GM12878 (cell line): ENCODE data around the gene MITF. TPM values are rescaled to one million over a fixed set of nuclear protein-coding genes. Genes with fewer than 3 reads are reported as not detected.

ENCODE experiments used
- ATAC-seq: fragments of 200-7000 bp; cut with Tn5 transposase; 3 replicates; pipeline ENCODE4 v1.9.1; 2020; ENCODE audit warnings: mild to moderate bottlenecking, moderate library complexity
- BruUV-seq: library from RNA; stranded (reverse); fragments of 400-500 nt; replicated peaks from 2 replicates; lab custom pipeline; 2021; lab: Mats Ljungman, UMichigan
- CTCF ChIA-PET: fragments of 300-600 bp; sonication (Branson Sonifier 250); formaldehyde crosslinking; extraction: SDS; loops from one replicate; lab custom pipeline; 2021; ENCODE audit warnings: inconsistent platforms; lab: Yijun Ruan, JAX
- POLR2A ChIA-PET: fragments of 350-600 bp; formaldehyde crosslinking; extraction: SDS; loops from one replicate; lab custom pipeline; 2021; ENCODE audit warnings: inconsistent platforms; lab: Charles Lee
- RAD21 ChIA-PET: fragments of 300-600 bp; sonication (Branson Sonifier 250); formaldehyde crosslinking; loops from one replicate; lab custom pipeline; 2023; ENCODE audit warnings: antibody characterized with exemption; ENCODE audit not compliant: unreplicated experiment; lab: Charles Lee
- SMC1A ChIA-PET: fragments of 300-600 bp; sonication (Branson Sonifier 250); formaldehyde crosslinking; loops from one replicate; lab custom pipeline; 2023; ENCODE audit not compliant: unreplicated experiment, uncharacterized antibody; lab: Charles Lee
- DNase-seq: peaks from one replicate; pipeline ENCODE4 v3.0.0-alpha.2; 2011; ENCODE audit warnings: low read depth, low spot score
- FAIRE-seq: peaks from 3 replicates; lab custom pipeline; 2011; peaks lifted over from hg19 to GRCh38; lab: Jason Lieb, UNC
- H2AFZ ChIP-seq: 2 replicates; pipeline ENCODE4 v1.6.0; 2011; ENCODE audit warnings: low read depth, low read length, control low read depth; ENCODE audit not compliant: control insufficient read depth
- H3K27ac ChIP-seq: 2 replicates; pipeline ENCODE4 v1.5.1; 2011; ENCODE audit warnings: control low read depth; ENCODE audit not compliant: control insufficient read depth, insufficient read depth
- H3K27me3 ChIP-seq, 2 experiments: replicated peaks in 1 of 2; 2 replicates each; pipeline versions ENCODE4 v1.6.0 to v1.6.1; 2011; ENCODE audit warnings: low read length in 1 of 2; ENCODE audit not compliant: control insufficient read depth in 2 of 2, insufficient read depth in 2 of 2
- H3K36me3 ChIP-seq, 2 experiments: 2 replicates each; pipeline ENCODE4 v1.5.1; 2011; ENCODE audit warnings: low read length in 1 of 2; ENCODE audit not compliant: control insufficient read depth in 2 of 2, insufficient read depth in 2 of 2
- H3K4me1 ChIP-seq: 2 replicates; pipeline ENCODE4 v1.6.1; 2011; ENCODE audit warnings: mild to moderate bottlenecking, low read length, moderate library complexity, mixed read lengths; ENCODE audit not compliant: control insufficient read depth, insufficient read depth
- H3K4me2 ChIP-seq: 2 replicates; pipeline ENCODE4 v1.6.0; 2011; ENCODE audit warnings: control low read depth; ENCODE audit not compliant: control insufficient read depth, insufficient read depth
- H3K4me3 ChIP-seq: fragments of 200-600 bp; sonication (generic); 2 replicates; pipeline ENCODE4 v1.5.1; 2016
- H3K79me2 ChIP-seq: 2 replicates; pipeline ENCODE4 v1.6.0; 2011; ENCODE audit warnings: low read length; ENCODE audit not compliant: control insufficient read depth, insufficient read depth
- H3K9ac ChIP-seq: 2 replicates; pipeline ENCODE4 v1.8.0; 2011; ENCODE audit warnings: low read length, control low read depth, mixed read lengths; ENCODE audit not compliant: control insufficient read depth, insufficient read depth
- H3K9me3 ChIP-seq: replicated peaks from 3 replicates; pipeline ENCODE4 v1.5.1; 2011; ENCODE audit warnings: mild to moderate bottlenecking, low read length; ENCODE audit not compliant: control insufficient read depth, insufficient read depth
- H4K20me1 ChIP-seq: 2 replicates; pipeline ENCODE4 v1.6.0; 2011; ENCODE audit not compliant: control insufficient read depth, insufficient read depth
- BHLHE40 ChIP-seq, 2 experiments: fragments of 450-650 bp in 1 of 2; IDR thresholded peaks; 2 replicates each; pipeline ENCODE4 v1.6.1; 2011 to 2017; ENCODE audit warnings: low read depth in 2 of 2, borderline replicate concordance in 1 of 2, improper control_type of control experiment in 1 of 2, low read length in 1 of 2, mild to moderate bottlenecking in 1 of 2
- JUND ChIP-seq: IDR thresholded peaks from 2 replicates; pipeline ENCODE4 v1.6.1; 2012; ENCODE audit warnings: low read depth, mild to moderate bottlenecking, low read length, improper control_type of control experiment, moderate library complexity
- MTA3 ChIP-seq: IDR thresholded peaks from 2 replicates; pipeline ENCODE4 v1.6.1; 2012; ENCODE audit warnings: low read length, inconsistent platforms, borderline replicate concordance
- MXI1 ChIP-seq: fragments of 150-350 bp; IDR thresholded peaks from 2 replicates; pipeline ENCODE4 v1.6.1; 2011; ENCODE audit warnings: low read depth, mild to moderate bottlenecking, inconsistent platforms, low read length, improper control_type of control experiment
- SUPT20H ChIP-seq: IDR thresholded peaks from 2 replicates; pipeline ENCODE4 v1.6.1; 2011; ENCODE audit warnings: low read depth, mild to moderate bottlenecking, low read length, moderate library complexity, borderline replicate concordance; ENCODE audit not compliant: control insufficient read depth
- TBL1XR1 ChIP-seq: IDR thresholded peaks from 2 replicates; pipeline ENCODE4 v1.6.1; 2012; ENCODE audit warnings: low read depth, low read length, improper control_type of control experiment
- ZNF217 ChIP-seq: fragments of 450-650 bp; IDR thresholded peaks from 2 replicates; pipeline ENCODE4 v1.6.1; 2017; ENCODE audit warnings: antibody characterized with exemption, mild to moderate bottlenecking
- WGBS: methylation state at CpG from one replicate; pipeline ENCODE4 v1.1.6; 2016; ENCODE audit warnings: low lambda C conversion rate; ENCODE audit not compliant: insufficient replicate concordance, insufficient coverage; ENCODE audit errors: missing lambda C conversion rate; 5-methylcytosine and 5-hydroxymethylcytosine counted together
- in situ Hi-C: fragments of 300-500 bp; cut with MboI; formaldehyde crosslinking; loops from 9 replicates; pipeline ENCODE4 v1.14.3; 2018; ENCODE audit warnings: mixed read lengths
- intact Hi-C: fragments of 100-400 bp; cut with micrococcal nuclease; formaldehyde crosslinking; loops from one replicate; pipeline ENCODE4 v1.14.2; 2022; ENCODE audit not compliant: unreplicated experiment
- polyA plus RNA-seq, 11 experiments: library from polyadenylated mRNA; depleted of rRNA in 4 of 11; unstranded in 6 of 11; stranded (reverse) in 5 of 11; fragments of >200 nt; fragmentation: Nextera tagmentation in 4 of 11; fragmentation: Illumina TruSeq in 1 of 11; extraction: Ambion mirVana in 4 of 11; extraction: Trizol in 1 of 11; gene quantifications; 1 replicate in 1 of 11; 2 replicates in 10 of 11; pipeline versions ENCODE4 v1.2.1 to v1.2.3, GENCODE V29; 2011 to 2016; ENCODE audit warnings: inconsistent platforms in 2 of 11, missing spikeins in 2 of 11, low read depth in 1 of 11
- total RNA-seq, 4 experiments: library from RNA; depleted of rRNA in 3 of 4; stranded (reverse); fragments of >200 nt in 3 of 4; fragmentation: Illumina TruSeq in 1 of 4; extraction: Trizol in 1 of 4; gene quantifications; 2 replicates each; pipeline versions ENCODE4 v1.2.1 to v1.2.3, GENCODE V29; 2013 to 2021
- TF ChIP-seq, protein P1 (sequence below): fragments of 450-650 bp; IDR thresholded peaks from 2 replicates; pipeline ENCODE4 v1.6.1; 2016; ENCODE audit warnings: mild to moderate bottlenecking, moderate library complexity, borderline replicate concordance

Gene MITF
- total and polyA plus RNA-seq, 10 of the 15 experiments (the other 5 are each of a cell fraction or from before 2014, with no cell fraction given), result under 0.01 to 0.90 (median 0.06) TPM; not detected in 3

DNA sequence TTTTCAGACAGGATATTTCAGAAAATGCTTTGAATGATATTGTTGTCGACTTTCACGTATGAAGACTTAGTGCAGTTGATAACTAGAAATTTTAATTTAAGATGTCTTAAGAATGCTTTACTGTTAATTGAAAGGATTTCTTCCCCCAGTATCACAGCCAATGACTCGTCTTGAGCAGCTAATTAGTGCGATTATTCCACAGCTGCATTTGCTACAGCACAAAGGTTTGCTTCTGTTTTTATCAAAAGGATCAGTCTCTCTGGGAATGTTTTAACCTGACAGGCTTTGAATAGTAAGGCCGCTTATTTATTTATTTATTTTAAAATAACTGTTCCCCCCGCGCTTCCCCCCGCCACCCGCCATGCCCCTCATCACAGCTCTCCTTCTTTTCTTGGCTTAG, 136.8 kb downstream of the MITF start (continued):
- TF ChIP-seq, protein P1, sequence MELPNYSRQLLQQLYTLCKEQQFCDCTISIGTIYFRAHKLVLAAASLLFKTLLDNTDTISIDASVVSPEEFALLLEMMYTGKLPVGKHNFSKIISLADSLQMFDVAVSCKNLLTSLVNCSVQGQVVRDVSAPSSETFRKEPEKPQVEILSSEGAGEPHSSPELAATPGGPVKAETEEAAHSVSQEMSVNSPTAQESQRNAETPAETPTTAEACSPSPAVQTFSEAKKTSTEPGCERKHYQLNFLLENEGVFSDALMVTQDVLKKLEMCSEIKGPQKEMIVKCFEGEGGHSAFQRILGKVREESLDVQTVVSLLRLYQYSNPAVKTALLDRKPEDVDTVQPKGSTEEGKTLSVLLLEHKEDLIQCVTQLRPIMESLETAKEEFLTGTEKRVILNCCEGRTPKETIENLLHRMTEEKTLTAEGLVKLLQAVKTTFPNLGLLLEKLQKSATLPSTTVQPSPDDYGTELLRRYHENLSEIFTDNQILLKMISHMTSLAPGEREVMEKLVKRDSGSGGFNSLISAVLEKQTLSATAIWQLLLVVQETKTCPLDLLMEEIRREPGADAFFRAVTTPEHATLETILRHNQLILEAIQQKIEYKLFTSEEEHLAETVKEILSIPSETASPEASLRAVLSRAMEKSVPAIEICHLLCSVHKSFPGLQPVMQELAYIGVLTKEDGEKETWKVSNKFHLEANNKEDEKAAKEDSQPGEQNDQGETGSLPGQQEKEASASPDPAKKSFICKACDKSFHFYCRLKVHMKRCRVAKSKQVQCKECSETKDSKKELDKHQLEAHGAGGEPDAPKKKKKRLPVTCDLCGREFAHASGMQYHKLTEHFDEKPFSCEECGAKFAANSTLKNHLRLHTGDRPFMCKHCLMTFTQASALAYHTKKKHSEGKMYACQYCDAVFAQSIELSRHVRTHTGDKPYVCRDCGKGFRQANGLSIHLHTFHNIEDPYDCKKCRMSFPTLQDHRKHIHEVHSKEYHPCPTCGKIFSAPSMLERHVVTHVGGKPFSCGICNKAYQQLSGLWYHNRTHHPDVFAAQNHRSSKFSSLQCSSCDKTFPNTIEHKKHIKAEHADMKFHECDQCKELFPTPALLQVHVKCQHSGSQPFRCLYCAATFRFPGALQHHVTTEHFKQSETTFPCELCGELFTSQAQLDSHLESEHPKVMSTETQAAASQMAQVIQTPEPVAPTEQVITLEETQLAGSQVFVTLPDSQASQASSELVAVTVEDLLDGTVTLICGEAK, result no peak
- TF ChIP-seq MTA3 (no peak), BHLHE40 (IDR thresholded peaks at IDR 0.05; ENCODE audit: borderline replicate concordance in 1 of 2, low read depth in 2 of 2, low read length in 1 of 2) (no peak), ZNF217 (no peak), MXI1 (no peak)
- TF ChIP-seq, all 136 proteins: peak for 0

DNA sequence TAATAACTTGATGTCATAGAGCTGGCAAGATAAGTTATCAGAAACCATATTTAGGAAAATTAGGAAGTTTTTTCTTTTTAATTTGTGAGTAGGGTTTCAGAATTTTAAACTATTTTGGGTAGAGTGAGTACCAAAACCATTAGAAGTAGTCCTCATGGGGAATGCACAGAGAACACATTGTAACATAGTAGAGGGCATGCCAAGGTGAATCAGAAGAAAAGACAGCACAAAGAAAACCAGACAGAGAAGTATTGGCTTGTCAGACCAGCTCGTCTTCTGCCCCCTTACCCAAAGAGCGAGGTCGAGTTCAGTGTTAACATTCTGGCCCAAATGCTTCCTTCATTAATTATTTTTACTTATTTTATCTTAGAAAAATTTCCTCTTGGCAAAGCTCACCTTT, 139.0 kb downstream of the MITF start:
- H3K4me2 ChIP-seq, result no peak overlapping the region
- DNase-seq (no peak), ATAC-seq (no peak), FAIRE-seq (no peak)
- H3K4me1 ChIP-seq, result no peaks in the 10 kb centered on the region
- ChIA-PET CTCF (no interaction called here), SMC1A (interaction anchor here (1.1 kb wide), 1 partner anchor 24 kb away, joined by 3 read pairs; no protein-coding TSS in a partner anchor), RAD21 (no interaction called here), POLR2A (interaction anchor here (0.6 kb wide), 1 partner anchor 23 kb away, joined by 5 read pairs; no protein-coding TSS in a partner anchor)
- BruUV-seq, result no TSS peak
- no peak overlapping the region for H2AFZ ChIP-seq
- intact Hi-C loops, result no loop called here
- in situ Hi-C loops, result no loop called here
- no peaks in the 10 kb centered on the region; a peak in 1 of 4 replicates for H3K27me3 ChIP-seq
- no peaks in the 10 kb centered on the region for H3K9me3 ChIP-seq
- H3K36me3 ChIP-seq, result no peaks in the 10 kb centered on the region
- no peaks in the 10 kb centered on the region for H4K20me1 ChIP-seq
- no peaks in the 10 kb centered on the region for H3K79me2 ChIP-seq
- no peak overlapping the region for H3K4me3 ChIP-seq
- WGBS, result 12% methylated on average over 3 of the region's 3 CpGs
- no peak overlapping the region for H3K27ac ChIP-seq
- TF ChIP-seq JUND (no peak), TBL1XR1 (no peak), SUPT20H (no peak)
- H3K9ac ChIP-seq, result no peak overlapping the region
